Small intestine (tissue), 7 donors: Measurements from ENCODE around the gene RHOH. TPM values are rescaled to one million over a fixed set of nuclear protein-coding genes. Genes with fewer than 3 reads are reported as not detected.

Source experiments
- DNase-seq, 2 donors: peaks; one replicate each; pipeline versions ENCODE4 v3.0.0 to v3.0.0-alpha.2; 2013
- FAIRE-seq: peaks from 2 replicates; lab custom pipeline; 2012; peaks lifted over from hg19 to GRCh38; lab: Jason Lieb, UNC
- H3K27ac ChIP-seq, 3 donors: one replicate each; pipeline ENCODE4 v1.5.1; 2013; ENCODE audit warnings: low read length in 2 of 3, mild to moderate bottlenecking in 2 of 3, control low read depth in 1 of 3, inconsistent platforms in 1 of 3, low read depth in 1 of 3, moderate library complexity in 1 of 3
- H3K27me3 ChIP-seq, 3 donors: one replicate each; pipeline ENCODE4 v1.6.1; 2013; ENCODE audit warnings: low read length in 3 of 3, inconsistent platforms in 1 of 3; ENCODE audit not compliant: control insufficient read depth in 3 of 3, insufficient read depth in 3 of 3
- H3K36me3 ChIP-seq, 3 donors: one replicate each; pipeline ENCODE4 v1.6.1; 2013; ENCODE audit warnings: low read length in 3 of 3, inconsistent platforms in 1 of 3, low read depth in 1 of 3, mild to moderate bottlenecking in 1 of 3, moderate library complexity in 1 of 3; ENCODE audit not compliant: control insufficient read depth in 3 of 3, insufficient read depth in 2 of 3
- H3K4me1 ChIP-seq, 3 donors: one replicate each; pipeline ENCODE4 v1.6.1; 2013; ENCODE audit warnings: low read length in 2 of 3, inconsistent platforms in 1 of 3, low read depth in 1 of 3, mild to moderate bottlenecking in 1 of 3, moderate library complexity in 1 of 3; ENCODE audit not compliant: control insufficient read depth in 3 of 3, insufficient read depth in 2 of 3
- H3K4me3 ChIP-seq, 3 donors: one replicate each; pipeline ENCODE4 v1.5.1; 2013; ENCODE audit warnings: low read length in 3 of 3, control low read depth in 1 of 3, inconsistent platforms in 1 of 3, low read depth in 1 of 3, mild to moderate bottlenecking in 1 of 3, moderate library complexity in 1 of 3
- H3K9me3 ChIP-seq, 2 donors: one replicate each; pipeline ENCODE4 v1.6.1; 2013; ENCODE audit warnings: low read depth in 1 of 2, low read length in 1 of 2; ENCODE audit not compliant: control insufficient read depth in 2 of 2, insufficient read depth in 1 of 2
- WGBS, 3 donors: extraction: QIAGEN DNeasy Blood & Tissue Kit; methylation state at CpG; one replicate each; pipeline ENCODE4 v1.1.7; 2013; 5-methylcytosine and 5-hydroxymethylcytosine counted together
- polyA plus RNA-seq, 4 donors: library from polyadenylated mRNA; stranded (reverse) in 3 of 4; unstranded in 1 of 4; fragments of 200-250 nt in 3 of 4; fragments of 120-200 nt in 1 of 4; gene quantifications; one replicate each; pipeline versions ENCODE4 v1.2.1 to v1.2.3, GENCODE V29; 2013
- donor health status: healthy with polysubstance abuse.
- donor health status: control.
- donor health status: control.
- donor health status: Bipolar disorder and iron deficiency.
- donor health status: healthy.

The RHOH gene
- polyA plus RNA-seq, 4 donors = 2.9 to 11.6 (median 3.7) TPM

DNA sequence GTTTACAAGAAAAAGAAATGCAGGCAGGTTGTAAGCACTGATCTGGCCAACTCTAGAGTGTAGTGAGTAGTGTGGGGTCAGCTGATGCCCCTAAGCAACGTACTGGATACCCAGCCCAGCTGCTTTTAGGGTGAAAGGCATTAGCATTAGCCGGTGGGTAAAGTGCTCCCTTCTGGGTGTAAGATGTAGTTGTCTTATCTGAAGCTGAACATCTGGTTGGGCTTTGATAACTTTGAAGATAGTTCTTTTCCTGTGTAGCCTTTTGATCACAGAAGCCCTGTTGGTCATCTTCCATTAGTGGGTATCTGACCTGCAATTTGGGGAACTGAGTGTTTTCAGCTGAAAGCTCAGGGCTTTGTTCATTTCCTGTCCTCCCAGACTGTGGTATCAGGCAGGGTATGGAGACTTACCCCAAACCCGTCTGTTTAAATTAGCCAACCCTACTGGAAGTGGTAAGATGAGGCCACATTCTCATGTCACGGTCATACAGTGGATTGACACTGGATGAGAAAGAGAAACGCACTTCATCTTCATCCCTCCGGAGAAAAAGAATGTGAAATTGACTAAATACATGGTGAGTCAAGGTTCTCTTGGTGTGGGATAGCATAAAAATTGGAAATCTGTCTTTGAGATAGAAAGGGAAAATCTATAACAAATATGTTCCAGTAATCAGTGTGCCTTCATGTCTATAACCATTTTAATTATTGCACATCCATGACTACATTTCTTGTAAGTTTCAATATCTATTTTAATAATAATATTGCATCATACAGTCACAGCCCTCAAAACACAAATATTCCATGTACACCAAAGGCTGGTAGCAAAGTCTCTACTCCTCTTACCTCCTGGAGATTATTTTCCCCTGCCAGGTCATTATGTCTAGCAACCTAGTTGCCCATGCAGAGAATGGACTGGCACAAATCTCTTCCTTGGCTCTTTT, 8.7 kb downstream of the RHOH start:
- peaks cover 0 to 3% of the 10 kb centered on the region in 2 donors for H3K9me3 ChIP-seq
- WGBS, 3 donors = 58 to 81% (median 69%) methylated on average over 6 of the region's 6 CpGs
- FAIRE-seq (no peak), DNase-seq (peak in 1 of 2 donors; percentile 39)
- no peaks in the 10 kb centered on the region for H3K36me3 ChIP-seq
- H3K4me3 ChIP-seq = peak overlapping the region in 1 of 3 donors; percentile 20
- peak overlapping the region in 2 of 3 donors; percentile 15 to 78 for H3K27ac ChIP-seq
- no peaks in the 10 kb centered on the region for H3K27me3 ChIP-seq
- H3K4me1 ChIP-seq = peaks cover 0 to 4% (median 0%) of the 10 kb centered on the region in 3 donors

DNA sequence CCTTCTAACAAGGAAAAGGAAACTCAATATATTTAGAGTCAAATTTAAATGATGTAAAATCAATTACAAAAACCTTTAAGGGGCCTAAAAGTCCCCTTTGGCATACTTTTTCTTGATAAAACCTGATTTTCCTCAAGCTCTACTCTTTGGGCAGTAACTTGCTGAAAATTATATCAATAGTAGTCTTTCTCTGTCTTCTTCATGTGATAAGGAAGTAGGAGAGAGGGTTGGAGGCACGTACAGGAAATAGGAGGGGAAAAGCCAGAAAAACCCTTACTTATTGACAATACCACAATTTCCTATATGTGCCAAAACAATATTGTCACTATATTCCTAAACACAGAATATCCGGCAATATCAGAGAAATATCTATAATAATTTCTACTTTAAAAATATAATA, 9.6 kb downstream of the RHOH start:
- WGBS, 3 donors = 48 to 62% (median 57%) methylated on average over 2 of the region's 2 CpGs
- no peak for FAIRE-seq
- no peak for DNase-seq
- Histone ChIP-seq H3K36me3 (no peaks in the 10 kb centered on the region), H3K4me3 (peak overlapping the region in 1 of 3 donors; percentile 10), H3K9me3 (peaks cover 0 to 3% of the 10 kb centered on the region in 2 donors), H3K27me3 (no peaks in the 10 kb centered on the region), H3K27ac (no peak overlapping the region), H3K4me1 (peaks cover 0 to 4% (median 0%) of the 10 kb centered on the region in 3 donors)

DNA sequence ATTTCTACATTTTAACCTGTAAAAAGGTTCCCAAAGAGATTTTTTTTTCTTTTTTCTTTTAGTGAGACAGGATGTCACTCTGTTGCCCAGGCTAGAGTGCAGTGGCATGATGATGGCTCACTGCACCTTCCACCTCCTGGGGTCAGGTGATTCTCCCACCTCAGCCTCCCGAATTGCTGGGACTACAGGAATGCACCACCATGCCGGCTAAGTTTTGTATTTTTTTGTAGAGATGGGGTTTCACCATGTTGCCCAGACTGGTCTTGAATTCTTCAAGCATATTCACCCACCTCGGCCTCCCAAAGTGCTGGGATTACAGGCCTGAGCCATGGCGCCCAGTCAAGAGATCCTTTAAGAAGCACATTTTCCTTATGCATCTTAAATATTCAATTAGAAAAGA, 12.6 kb downstream of the RHOH start:
- FAIRE-seq = no peak
- H3K4me3 ChIP-seq = no peak overlapping the region
- 74 to 84% (median 78%) methylated on average over 4 of the region's 4 CpGs for WGBS, 3 donors
- H3K4me1 ChIP-seq = peaks cover 0 to under 1% (median 0%) of the 10 kb centered on the region in 3 donors
- H3K27ac ChIP-seq = no peak overlapping the region
- peaks cover 0 to 3% (median 0%) of the 10 kb centered on the region in 3 donors for H3K36me3 ChIP-seq
- DNase-seq = no peak
- H3K27me3 ChIP-seq = no peaks in the 10 kb centered on the region
- H3K9me3 ChIP-seq = peaks cover 0 to 3% of the 10 kb centered on the region in 2 donors

DNA sequence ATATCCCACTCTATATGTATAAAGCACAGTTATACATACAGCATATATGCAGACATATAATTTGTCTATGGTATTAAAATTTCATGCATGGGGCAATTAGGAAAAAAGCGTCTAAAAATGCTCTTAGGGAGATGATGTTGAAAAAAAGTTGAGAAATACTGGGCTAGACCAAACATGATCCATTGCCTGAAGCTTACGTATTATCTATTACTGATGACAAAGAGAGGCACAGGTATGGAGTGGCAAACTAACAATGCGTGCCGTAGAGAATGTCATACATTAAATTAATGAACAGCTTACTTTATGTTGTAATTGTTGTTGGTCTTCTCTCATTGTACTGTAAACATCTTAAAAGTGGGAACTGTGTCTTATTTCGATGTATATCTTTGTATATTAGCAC, 13.9 kb downstream of the RHOH start:
- no peak for DNase-seq
- Histone ChIP-seq H3K36me3 (peaks cover 0 to 3% (median 0%) of the 10 kb centered on the region in 3 donors), H3K27ac (no peak overlapping the region), H3K9me3 (peaks cover 0 to 3% of the 10 kb centered on the region in 2 donors), H3K27me3 (no peaks in the 10 kb centered on the region), H3K4me3 (no peak overlapping the region), H3K4me1 (no peaks in the 10 kb centered on the region)
- no peak for FAIRE-seq
- 75 to 89% (median 85%) methylated on average over 5 of the region's 5 CpGs for WGBS, 3 donors

- FAIRE-seq (no peak), DNase-seq (no peak)
- Histone ChIP-seq H3K4me1 (no peaks in the 10 kb centered on the region), H3K9me3 (peaks cover 0 to 3% of the 10 kb centered on the region in 2 donors), H3K27ac (no peak overlapping the region), H3K36me3 (peaks cover 0 to 3% (median 0%) of the 10 kb centered on the region in 3 donors), H3K27me3 (no peaks in the 10 kb centered on the region), H3K4me3 (no peak overlapping the region)
- WGBS, 3 donors = 58 to 67% (median 65%) methylated on average over 13 of the region's 13 CpGs
These were observed 14.7 kb downstream of the RHOH start for GRCh38 chr4:40211224-40212185.

DNA sequence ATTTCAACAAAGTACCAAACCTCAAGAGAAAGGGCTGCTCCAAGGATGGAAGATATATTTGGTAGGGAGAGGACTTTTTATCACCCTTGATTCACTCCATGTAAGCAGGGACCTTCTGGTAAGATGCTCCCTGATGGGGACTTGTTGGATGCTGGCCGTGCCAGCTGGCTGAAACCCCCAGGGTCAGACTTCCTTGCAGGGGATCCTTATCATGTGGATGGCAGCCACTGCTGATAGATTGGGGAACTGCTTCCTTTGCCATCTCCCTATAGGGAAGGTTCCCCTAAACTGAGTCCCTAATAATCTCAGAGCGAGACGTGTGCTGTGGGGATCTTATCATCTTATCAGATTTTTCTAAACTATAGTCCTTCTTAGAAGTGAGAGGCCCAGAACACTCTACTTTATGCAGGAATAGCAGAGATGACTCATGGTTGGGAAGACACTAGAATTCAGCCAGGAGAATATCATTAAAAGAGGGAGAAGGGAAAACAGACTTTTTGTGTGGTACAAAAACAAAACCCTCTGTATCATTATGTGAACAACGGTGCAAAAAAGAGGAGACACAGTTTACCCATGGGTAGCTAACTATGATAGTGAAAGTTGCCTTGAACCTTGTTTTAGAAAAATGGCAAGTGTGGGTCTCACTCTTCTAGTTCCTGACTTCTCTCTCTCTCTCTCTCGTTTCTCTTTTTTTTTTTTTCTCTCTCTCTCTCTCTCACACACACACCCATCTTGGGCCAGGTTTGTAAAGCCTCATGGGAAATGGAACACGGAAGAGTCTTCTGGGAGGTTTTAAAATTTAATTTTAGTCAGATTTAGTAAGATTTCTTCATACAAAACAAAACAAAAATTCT, 16.1 kb downstream of the RHOH start:
- FAIRE-seq (no peak), DNase-seq (no peak)
- no peak overlapping the region for H3K27ac ChIP-seq
- no peaks in the 10 kb centered on the region for H3K27me3 ChIP-seq
- peaks cover 0 to 3% of the 10 kb centered on the region in 2 donors for H3K9me3 ChIP-seq
- H3K4me3 ChIP-seq = no peak overlapping the region
- WGBS, 3 donors = 53 to 55% (median 55%) methylated on average over 6 of the region's 6 CpGs
- peaks cover 0 to 3% (median 0%) of the 10 kb centered on the region in 3 donors for H3K36me3 ChIP-seq
- no peaks in the 10 kb centered on the region for H3K4me1 ChIP-seq

DNA sequence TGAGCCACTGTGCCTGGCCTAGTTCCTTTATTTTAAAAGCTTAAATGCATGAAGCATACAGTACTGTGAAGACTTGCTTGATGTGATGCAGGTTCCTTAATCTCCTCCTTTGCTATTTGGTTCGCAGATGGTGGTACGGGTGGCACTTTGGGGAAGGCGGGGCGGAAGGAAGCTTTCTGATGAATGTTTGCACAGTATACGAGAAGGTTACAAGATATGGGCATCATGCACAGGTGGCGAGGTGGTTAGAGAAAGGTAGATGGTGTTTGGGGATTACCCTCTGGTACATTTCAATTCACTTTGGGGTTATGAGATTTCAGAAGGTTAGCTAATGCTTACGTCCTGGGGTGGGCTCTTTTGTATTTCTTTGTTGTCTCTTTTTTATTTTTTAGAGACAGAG, 17.2 kb downstream of the RHOH start:
- 77 to 86% (median 85%) methylated on average over 7 of the region's 7 CpGs for WGBS, 3 donors
- Histone ChIP-seq H3K27me3 (no peaks in the 10 kb centered on the region), H3K27ac (no peak overlapping the region), H3K4me1 (peaks cover 0 to 2% (median 0%) of the 10 kb centered on the region in 3 donors), H3K36me3 (peaks cover 0 to 3% (median 0%) of the 10 kb centered on the region in 3 donors), H3K9me3 (peaks cover 0 to 3% of the 10 kb centered on the region in 2 donors), H3K4me3 (no peak overlapping the region)
- FAIRE-seq (no peak), DNase-seq (no peak)
